NCI-H446 treated with DMSO at 0.1 percent for 48 hours (cell line): ENCODE results near the gene KCND3.

ENCODE experiments used
- DNase-seq: peaks from one replicate; lab custom pipeline; 2025; lab: John Stamatoyannopoulos, UW

KCND3 gene

GRCh38 chr1:111778066-111778465, 211.4 kb downstream of the KCND3 start:
- DNase-seq = no peak

GRCh38 chr1:111777301-111777700, 212.2 kb downstream of the KCND3 start:
- no peak for DNase-seq

DNA sequence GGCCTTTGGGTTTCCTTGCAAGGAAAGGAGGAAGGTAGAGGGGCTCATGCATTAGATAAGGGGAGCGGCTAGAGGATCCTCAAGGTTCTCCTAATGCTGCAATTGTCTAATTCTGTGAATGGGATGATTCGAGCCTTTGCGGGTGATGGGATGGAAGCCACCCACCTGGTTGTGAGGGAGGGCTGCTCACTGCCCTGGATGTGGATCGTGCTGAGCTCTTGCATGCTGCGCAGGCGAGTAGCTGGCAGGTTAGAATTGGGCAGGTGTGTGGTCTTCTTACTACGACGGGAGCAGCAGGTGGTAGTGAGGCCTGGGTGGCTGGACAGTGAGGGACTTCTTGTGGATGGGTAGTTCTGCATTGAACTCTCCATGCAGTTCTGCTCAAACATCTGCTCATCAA, 212.6 kb downstream of the KCND3 start:
- DNase-seq = no peak

- no peak for DNase-seq
Measured at GRCh38 chr1:111776391-111776790, 213.1 kb downstream of the KCND3 start.

DNA sequence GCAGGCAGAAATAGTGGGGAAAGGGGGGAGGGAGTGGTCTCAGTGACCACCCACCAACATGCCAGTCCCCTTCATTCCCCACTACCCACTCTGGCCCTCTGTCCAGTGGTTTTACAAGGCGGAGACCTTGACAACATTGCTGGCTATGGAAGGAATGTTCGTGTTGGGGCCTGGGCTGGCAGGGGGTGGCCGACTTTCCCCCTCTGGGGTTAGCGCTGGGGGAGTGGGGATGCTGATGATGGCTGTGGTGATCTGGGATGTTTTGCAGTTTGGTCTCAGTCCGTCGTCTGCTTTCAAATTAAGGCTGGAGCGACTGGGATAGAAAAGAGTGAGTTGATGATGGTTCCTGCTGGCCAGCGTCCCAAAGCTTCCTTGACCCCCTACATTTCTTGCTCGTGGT, 213.5 kb downstream of the KCND3 start:
- no peak for DNase-seq

DNA sequence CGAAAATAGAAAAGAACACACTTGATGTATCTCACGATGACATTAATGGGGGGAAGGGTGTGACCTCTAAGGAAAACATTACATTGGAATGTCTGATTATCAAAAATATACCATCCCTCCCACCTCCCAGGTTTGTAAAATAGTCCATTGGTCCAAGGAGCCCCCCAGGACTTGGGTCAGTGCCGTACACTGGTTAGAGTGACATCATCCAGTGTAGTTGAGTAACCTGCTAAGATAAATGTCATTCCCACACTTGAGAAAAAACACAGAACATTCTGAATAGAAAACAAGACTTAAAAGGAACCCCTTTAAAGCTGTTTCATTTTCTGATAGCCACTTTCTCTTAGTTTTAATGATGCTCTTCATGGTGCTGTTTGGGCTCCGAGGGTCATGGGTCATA, 218.6 kb downstream of the KCND3 start:
- no peak for DNase-seq

DNA sequence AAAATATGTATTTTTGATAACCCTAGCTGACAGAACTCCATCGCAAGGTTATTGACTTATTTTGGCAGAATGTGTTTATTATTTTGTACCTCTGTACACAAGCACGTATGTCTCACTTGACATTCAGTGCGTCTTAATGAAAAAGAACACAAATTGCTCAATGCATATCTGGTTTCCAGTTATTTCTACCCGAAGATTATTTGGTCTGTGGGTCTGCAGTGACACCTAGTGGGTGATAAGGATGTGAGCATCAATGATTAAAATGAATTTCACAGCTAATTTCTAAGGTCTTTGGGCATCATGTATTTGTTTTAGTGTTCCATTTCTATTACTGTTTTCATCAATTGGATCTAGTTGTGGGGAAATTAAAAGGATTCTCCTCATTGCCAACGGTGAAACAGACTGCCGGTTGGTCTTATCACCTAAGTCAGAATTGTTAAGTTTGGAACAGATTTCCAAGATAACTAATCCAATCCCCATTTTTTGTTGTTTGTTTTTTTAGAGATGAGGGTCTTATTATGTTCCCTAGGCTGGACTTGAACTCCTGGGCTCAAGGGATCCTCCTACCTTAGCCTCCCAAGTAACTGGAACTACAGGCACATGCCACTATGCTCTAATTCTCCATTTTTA, 219.8 kb downstream of the KCND3 start:
- peak; percentile 46 for DNase-seq

GRCh38 chr1:111768625-111769024, 220.8 kb downstream of the KCND3 start:
- no peak for DNase-seq

GRCh38 chr1:111768023-111768422, 221.4 kb downstream of the KCND3 start:
- no peak for DNase-seq

DNA sequence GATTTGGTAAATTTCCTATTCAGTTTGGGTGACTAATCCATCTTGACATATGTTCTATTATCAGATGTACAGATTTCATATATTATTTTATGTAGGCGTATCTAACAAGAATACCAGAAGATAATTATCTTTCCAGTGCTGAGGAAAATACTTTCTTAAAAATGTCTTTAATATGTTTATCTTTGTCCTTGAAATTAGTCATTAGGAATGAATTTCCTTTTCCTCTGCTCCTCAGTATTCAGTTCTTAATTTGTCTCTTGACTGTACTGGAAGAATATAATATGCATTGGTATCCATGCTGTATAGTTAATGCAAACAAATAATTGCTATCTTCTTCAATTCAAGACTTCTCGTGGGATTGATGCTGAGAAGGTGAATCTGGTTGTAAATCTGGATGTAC, 227.1 kb downstream of the KCND3 start:
- DNase-seq = no peak

- no peak for DNase-seq
Measured at GRCh38 chr1:111761717-111762116, 227.8 kb downstream of the KCND3 start.

GRCh38 chr1:111758373-111758772, 231.1 kb downstream of the KCND3 start:
- peak; percentile 28 for DNase-seq

GRCh38 chr1:111756124-111756513, 233.3 kb downstream of the KCND3 start:
- DNase-seq = no peak

- peak; percentile 88 for DNase-seq
Measured at GRCh38 chr1:111755331-111756123, 233.9 kb downstream of the KCND3 start, which contains the start of gene DDX20. Gene DDX20 (plus strand): TSS chr1:111755901. CDS start chr1:111755925, 24 bp downstream.

DNA sequence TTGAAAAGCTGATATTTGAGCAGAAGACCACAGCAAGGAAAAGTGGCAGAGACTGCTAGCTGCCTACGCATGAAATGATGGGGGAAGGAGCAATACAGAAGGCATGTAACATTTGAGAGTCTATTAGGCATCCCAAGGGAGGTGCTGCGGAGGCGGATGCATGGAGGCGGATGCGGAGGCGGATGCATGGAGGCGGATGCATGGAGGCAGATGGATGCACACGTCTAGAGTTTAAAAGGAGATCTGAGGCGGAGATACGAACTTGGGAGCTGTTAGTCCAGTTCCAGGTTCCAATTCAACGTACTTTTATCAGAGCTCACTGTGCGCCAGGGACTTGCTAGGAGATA, 234.5 kb downstream of the KCND3 start:
- peak; percentile 30 for DNase-seq

- DNase-seq = no peak
Measured at GRCh38 chr1:111751906-111752575, 237.4 kb downstream of the KCND3 start.

DNA sequence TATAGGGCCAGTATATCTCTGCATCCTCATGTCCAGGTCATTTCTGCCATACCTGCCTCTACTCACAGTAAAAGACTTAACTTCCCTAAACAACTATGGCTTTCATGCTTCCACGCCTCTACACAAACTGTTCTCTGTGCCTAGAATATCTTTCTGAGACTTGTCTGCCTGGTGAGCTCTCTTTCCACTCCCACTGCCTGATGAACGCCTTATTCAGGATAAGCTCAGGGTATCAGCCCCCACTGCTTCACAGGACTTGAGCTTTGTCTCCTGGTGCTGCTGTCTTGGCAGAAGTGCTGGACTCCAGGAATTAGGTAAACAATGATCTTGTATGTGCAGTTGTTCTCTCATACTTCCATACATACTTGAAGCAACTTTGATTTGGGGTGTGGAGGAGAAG, 238.6 kb downstream of the KCND3 start:
- no peak for DNase-seq

DNA sequence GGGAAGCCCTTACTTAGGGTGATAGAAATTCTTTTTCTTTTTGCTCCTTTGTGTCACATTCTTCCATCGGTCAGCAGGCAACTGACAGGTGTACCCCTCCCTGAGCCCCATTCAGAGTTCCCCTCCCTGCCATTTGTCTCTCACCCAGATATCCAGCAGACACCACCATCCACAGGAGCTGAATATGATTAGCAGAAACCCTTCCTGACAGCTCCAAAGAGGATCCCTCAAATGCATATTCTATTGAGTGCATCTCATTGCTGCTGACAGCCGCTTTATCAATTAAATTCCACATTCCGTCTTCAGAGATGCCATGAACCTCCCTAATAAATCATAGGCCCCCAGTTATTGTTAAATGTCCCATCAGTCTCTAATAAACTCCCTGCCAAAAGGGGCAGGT, 239.8 kb downstream of the KCND3 start:
- DNase-seq = no peak

- DNase-seq = no peak
Measured at GRCh38 chr1:111747947-111748346, 241.5 kb downstream of the KCND3 start.

- DNase-seq = peak; percentile 45
Measured at GRCh38 chr1:111747282-111747734, 242.2 kb downstream of the KCND3 start.

DNA sequence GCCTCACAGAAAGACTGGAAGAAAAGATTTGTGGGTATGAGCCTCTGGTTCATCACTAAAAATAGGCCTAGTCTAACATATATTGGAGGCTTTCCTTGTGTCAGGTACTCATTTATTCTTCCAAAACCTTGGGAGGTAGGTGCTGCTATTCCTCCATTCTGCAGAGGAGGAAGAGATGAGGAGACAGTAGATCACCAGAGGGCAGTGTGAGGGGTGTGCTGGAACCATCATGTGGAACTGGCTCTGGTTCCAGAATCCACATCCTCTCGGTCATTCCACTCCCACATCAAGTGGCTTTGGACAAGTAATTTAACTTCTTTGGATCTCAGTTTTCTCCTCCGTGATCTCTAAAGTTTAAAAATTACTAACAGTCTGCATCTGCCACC, 242.9 kb downstream of the KCND3 start:
- no peak for DNase-seq

GRCh38 chr1:111745675-111746613, 243.5 kb downstream of the KCND3 start:
- no peak for DNase-seq
